ENCODE results near the gene CFAP69.
"Not testable (repeated sequence)": the region's sequence is repeated elsewhere in the genome, so short reads cannot be mapped to it uniquely, and the experiment has no call there.

The CFAP69 gene

GRCh38 chr7:90272242-90272641, 27.3 kb downstream of the CFAP69 start:
- no peak for DNase-seq

- no peak for DNase-seq
Observed at GRCh38 chr7:90274161-90274560, 29.2 kb downstream of the CFAP69 start.

- no peak for DNase-seq
Observed at GRCh38 chr7:90276033-90276728, 31.2 kb downstream of the CFAP69 start.

GRCh38 chr7:90288154-90288553, 43.2 kb downstream of the CFAP69 start:
- DNase-seq: no peak

GRCh38 chr7:90290244-90291113, 45.5 kb downstream of the CFAP69 start:
- DNase-seq: no peak

- DNase-seq: peak; percentile 27
Observed at GRCh38 chr7:90298145-90299038, 53.4 kb downstream of the CFAP69 start.

GRCh38 chr7:90303241-90303640, 58.3 kb downstream of the CFAP69 start:
- no peak for DNase-seq

- no peak for DNase-seq
Observed at GRCh38 chr7:90309872-90310271, 64.9 kb downstream of the CFAP69 start.

GRCh38 chr7:90311175-90311574, 66.2 kb downstream of the CFAP69 start:
- DNase-seq: no peak

GRCh38 chr7:90312745-90313144, 67.8 kb downstream of the CFAP69 start:
- no peak for DNase-seq

GRCh38 chr7:90313907-90314306, 68.9 kb downstream of the CFAP69 start:
- DNase-seq: no peak

GRCh38 chr7:90320014-90320413, 75.0 kb downstream of the CFAP69 start:
- no peak for DNase-seq

- no peak for DNase-seq
Observed at GRCh38 chr7:90320418-90320800, 75.4 kb downstream of the CFAP69 start.

- DNase-seq: no peak
Observed at GRCh38 chr7:90320801-90321494, 76.0 kb downstream of the CFAP69 start, which contains the start of gene FAM237B. Gene FAM237B (minus strand): TSS chr7:90321304. CDS start chr7:90319748, 1,556 bp downstream.

- no peak for DNase-seq
Observed at GRCh38 chr7:90322837-90323236, 77.9 kb downstream of the CFAP69 start.

GRCh38 chr7:90326500-90326899, 81.5 kb downstream of the CFAP69 start:
- DNase-seq: no peak

- DNase-seq: no peak
Observed at GRCh38 chr7:90334193-90334843, 89.3 kb downstream of the CFAP69 start.

- DNase-seq: not testable (repeated sequence)
Observed at GRCh38 chr7:90334926-90335325, 90.0 kb downstream of the CFAP69 start.

GRCh38 chr7:90337106-90337505, 92.1 kb downstream of the CFAP69 start:
- DNase-seq: no peak

- DNase-seq: no peak
Observed at GRCh38 chr7:90345016-90345415, 100.0 kb downstream of the CFAP69 start.

- peak; percentile 14 for DNase-seq
Observed at GRCh38 chr7:90345595-90346335, 100.8 kb downstream of the CFAP69 start.

All from DMS 273 treated with DMSO at 0.1 percent for 48 hours (cell line).